Measurements from ENCODE around the gene CARD11.

DNA sequence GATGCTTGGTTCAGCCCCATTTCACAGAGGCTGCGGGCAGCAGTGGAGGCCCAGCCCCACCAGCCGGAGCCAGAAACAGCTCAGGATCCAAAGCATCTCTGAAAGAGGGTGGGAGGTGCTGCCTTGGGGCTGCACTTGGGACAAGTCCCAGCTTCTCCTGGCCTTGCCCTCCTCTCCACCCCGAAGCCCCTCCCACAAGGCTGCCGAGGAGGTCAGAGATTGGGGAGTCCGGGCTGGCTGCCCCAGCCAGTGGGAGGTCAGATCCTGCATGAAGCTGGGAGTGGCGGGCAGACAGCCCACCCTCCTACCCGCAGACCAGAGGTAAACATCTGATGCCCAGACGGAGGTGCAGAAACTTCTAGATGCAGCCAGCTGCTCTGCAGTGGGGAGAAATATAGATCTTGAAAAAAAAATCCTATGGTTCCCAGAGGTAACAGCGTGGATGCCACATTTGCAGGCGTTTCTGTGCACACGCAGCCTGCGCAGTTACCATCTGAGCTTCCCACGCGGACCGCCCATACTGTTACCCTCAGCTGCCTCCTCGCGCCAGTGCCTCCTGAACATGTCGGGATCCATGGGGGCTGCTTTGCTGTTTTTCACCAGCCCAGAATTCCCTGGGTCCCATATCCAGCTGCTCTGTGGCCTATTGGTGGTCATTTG, 162.7 kb downstream of the CARD11 start:
- TF ChIP-seq, protein P1, sequence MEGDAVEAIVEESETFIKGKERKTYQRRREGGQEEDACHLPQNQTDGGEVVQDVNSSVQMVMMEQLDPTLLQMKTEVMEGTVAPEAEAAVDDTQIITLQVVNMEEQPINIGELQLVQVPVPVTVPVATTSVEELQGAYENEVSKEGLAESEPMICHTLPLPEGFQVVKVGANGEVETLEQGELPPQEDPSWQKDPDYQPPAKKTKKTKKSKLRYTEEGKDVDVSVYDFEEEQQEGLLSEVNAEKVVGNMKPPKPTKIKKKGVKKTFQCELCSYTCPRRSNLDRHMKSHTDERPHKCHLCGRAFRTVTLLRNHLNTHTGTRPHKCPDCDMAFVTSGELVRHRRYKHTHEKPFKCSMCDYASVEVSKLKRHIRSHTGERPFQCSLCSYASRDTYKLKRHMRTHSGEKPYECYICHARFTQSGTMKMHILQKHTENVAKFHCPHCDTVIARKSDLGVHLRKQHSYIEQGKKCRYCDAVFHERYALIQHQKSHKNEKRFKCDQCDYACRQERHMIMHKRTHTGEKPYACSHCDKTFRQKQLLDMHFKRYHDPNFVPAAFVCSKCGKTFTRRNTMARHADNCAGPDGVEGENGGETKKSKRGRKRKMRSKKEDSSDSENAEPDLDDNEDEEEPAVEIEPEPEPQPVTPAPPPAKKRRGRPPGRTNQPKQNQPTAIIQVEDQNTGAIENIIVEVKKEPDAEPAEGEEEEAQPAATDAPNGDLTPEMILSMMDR (IDR thresholded peaks at IDR 0.05), result no peak
- TF ChIP-seq POLR2AphosphoS5 (IDR thresholded peaks at IDR 0.05) (no peak), EP300 (IDR thresholded peaks at IDR 0.05; ENCODE audit: low read depth) (no peak)
